Spleen (tissue), 7 donors: Measurements from ENCODE around the gene INTS13.

ENCODE experiments used
- POLR2A ChIP-seq, 3 donors: fragments of 450-650 bp; IDR thresholded peaks; one replicate each; pipeline ENCODE4 v1.5.1; 2017; ENCODE audit warnings: antibody characterized with exemption in 3 of 3, mild to moderate bottlenecking in 1 of 3
- POLR2AphosphoS5 ChIP-seq, 3 donors: sonication (generic); formaldehyde crosslinking; IDR thresholded peaks; one replicate each; pipeline ENCODE4 v1.5.1; 2017; ENCODE audit warnings: antibody characterized with exemption in 3 of 3
- TF ChIP-seq, protein P1 (sequence below), 11 experiments: fragments of 200-600 bp in 7 of 11; fragments of 450-650 bp in 4 of 11; sonication (generic) in 4 of 11; IDR thresholded peaks in 8 of 11; conservative IDR thresholded peaks in 3 of 11; 1 replicate in 7 of 11; 2 replicates in 4 of 11; pipeline versions ENCODE4 v1.4.0 to v1.8.0; 2016 to 2021; ENCODE audit warnings: antibody characterized with exemption in 11 of 11, inconsistent platforms in 4 of 11, mild to moderate bottlenecking in 1 of 11
- donor health status: DM: no; HTN: no; CAD: no; lungs with moderate emphysema.
- donor health status: DM: no; HTN: no; CAD: no.
- donor health status: DM: no; HTN: no; CAD: no.

DNA sequence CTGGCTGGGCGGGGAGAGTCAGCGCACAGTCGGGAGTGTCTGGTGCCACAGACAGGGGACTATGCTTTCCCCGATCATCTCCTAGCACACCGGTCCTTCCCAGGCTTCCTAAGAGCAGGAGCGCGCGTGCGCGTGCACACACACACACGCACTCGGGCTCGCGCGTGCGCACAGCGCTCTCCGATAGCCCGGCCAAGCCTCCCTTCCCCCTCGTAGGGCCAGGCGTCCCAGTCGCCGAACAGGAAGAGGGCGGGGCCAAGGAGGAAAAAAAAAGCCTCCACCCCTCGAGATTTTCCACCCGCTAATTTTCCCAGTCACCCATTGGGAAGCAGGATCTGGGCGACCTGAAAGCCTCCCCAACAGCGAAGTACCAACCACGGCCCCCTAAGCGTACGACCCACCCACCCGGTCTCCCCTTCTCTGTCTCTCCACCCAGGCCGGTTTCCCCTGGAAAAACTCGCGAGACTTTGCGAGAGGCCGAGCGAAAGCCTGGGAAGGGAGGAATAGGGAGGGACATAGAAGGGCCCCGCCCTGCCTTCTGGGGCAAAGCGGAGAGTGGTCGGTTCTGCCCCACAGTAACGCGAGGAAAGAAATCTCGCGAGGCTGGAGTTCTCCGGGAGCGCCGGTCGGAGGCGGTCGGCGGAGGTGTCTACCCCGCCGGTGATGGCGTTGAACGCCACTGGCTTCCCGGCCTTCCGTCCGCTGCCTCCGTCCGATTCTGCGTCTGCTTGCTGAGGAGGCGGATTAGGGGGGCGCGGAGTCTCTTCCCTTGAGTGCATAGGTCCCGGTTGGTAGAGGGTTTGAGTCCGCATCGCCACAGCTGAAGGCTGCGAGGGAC lies at the start of gene INTS13, which contains the start of gene FGFR1OP2:
- TF ChIP-seq, protein P1, sequence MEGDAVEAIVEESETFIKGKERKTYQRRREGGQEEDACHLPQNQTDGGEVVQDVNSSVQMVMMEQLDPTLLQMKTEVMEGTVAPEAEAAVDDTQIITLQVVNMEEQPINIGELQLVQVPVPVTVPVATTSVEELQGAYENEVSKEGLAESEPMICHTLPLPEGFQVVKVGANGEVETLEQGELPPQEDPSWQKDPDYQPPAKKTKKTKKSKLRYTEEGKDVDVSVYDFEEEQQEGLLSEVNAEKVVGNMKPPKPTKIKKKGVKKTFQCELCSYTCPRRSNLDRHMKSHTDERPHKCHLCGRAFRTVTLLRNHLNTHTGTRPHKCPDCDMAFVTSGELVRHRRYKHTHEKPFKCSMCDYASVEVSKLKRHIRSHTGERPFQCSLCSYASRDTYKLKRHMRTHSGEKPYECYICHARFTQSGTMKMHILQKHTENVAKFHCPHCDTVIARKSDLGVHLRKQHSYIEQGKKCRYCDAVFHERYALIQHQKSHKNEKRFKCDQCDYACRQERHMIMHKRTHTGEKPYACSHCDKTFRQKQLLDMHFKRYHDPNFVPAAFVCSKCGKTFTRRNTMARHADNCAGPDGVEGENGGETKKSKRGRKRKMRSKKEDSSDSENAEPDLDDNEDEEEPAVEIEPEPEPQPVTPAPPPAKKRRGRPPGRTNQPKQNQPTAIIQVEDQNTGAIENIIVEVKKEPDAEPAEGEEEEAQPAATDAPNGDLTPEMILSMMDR (IDR thresholded peaks at IDR 0.05 in 8 of 11, conservative IDR thresholded peaks at IDR 0.05 in 3 of 11) = peak in 4 of 11 experiments; percentile 24 to 64 (median 44)
- TF ChIP-seq POLR2A (IDR thresholded peaks at IDR 0.05) (peak; percentile 76 to 91 (median 87)), POLR2AphosphoS5 (IDR thresholded peaks at IDR 0.05) (peak; percentile 97 to 99 (median 98))
